ENCODE data around the gene CDK14. TPM values are rescaled to one million over a fixed set of nuclear protein-coding genes. Genes with fewer than 3 reads are reported as not detected.
"Not testable (repeated sequence)": the region's sequence is repeated elsewhere in the genome, so short reads cannot be mapped to it uniquely, and the experiment has no call there.

Gene CDK14
- total RNA-seq, 1 donor from 2014 or later: 131 TPM

DNA sequence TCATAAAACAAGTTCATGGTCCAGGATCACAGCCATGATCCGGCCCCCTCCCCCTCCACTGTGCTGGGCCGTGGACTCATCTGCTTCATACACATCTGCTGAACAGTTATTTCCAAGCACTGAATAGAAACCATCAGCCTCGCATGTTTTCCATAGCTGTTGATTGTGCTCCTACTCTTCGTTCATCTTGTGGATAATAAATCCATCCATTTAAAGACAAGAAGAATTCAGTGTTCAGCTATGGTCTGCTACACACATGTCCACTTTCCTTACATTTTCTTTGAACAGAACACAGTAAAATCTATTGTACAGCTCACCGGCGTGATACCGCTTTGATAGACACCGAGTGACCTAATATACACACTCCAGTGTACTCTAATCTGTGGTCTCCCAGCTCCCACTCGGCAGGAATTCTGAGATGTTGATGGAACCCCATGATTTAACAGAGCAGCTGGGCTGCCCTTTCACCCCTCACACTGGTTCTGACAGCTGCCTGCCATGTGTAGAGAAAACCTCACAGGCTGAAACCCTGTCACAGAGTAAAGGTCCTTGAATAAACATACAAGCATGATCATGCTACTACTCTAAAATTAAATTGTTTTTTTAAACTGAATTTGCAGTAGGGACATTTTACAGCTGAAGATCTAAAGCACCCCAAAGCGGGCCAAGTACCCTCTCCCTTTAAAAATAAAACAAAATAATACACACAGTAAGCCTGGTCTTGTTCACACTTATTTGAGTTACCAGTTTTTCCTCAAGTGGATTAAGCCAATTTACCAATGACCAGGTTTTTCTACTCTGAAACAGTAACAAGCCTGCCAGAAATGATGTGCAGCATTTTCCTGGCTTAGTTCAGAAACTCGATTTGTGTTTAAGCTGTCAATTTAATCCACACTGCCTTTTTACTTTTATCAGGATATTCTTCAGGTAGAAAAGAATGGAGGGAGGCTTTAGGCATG, 573.0 kb downstream of the CDK14 start:
- H3K27ac Mint-ChIP-seq (ENCODE audit: unreplicated experiment): peak overlapping the region; percentile 89
- peaks cover 11% of the 10 kb centered on the region for H3K36me3 Mint-ChIP-seq (ENCODE audit: unreplicated experiment)
- no peaks in the 10 kb centered on the region for H3K27me3 Mint-ChIP-seq (ENCODE audit: unreplicated experiment)
- H3K4me1 Mint-ChIP-seq (ENCODE audit: unreplicated experiment): peaks cover 41% of the 10 kb centered on the region
- peak overlapping the region; percentile 8 for H3K4me3 Mint-ChIP-seq (ENCODE audit: unreplicated experiment)
- TF ChIP-seq CTCF (IDR thresholded peaks at IDR 0.05): no peak
- DNase-seq (ENCODE audit: extremely low spot score, unreplicated experiment): no peak
- H3K9me3 Mint-ChIP-seq (ENCODE audit: unreplicated experiment): no peaks in the 10 kb centered on the region

GRCh38 chr7:91169830-91170191, 573.7 kb downstream of the CDK14 start:
- H3K4me1 Mint-ChIP-seq (ENCODE audit: unreplicated experiment): peaks cover 35% of the 10 kb centered on the region
- H3K9me3 Mint-ChIP-seq (ENCODE audit: unreplicated experiment): no peaks in the 10 kb centered on the region
- H3K36me3 Mint-ChIP-seq (ENCODE audit: unreplicated experiment): peaks cover 11% of the 10 kb centered on the region
- no peak overlapping the region for H3K4me3 Mint-ChIP-seq (ENCODE audit: unreplicated experiment)
- TF ChIP-seq CTCF (IDR thresholded peaks at IDR 0.05): no peak
- H3K27me3 Mint-ChIP-seq (ENCODE audit: unreplicated experiment): no peaks in the 10 kb centered on the region
- DNase-seq (ENCODE audit: extremely low spot score, unreplicated experiment): no peak
- H3K27ac Mint-ChIP-seq (ENCODE audit: unreplicated experiment): peak overlapping the region; percentile 89

DNA sequence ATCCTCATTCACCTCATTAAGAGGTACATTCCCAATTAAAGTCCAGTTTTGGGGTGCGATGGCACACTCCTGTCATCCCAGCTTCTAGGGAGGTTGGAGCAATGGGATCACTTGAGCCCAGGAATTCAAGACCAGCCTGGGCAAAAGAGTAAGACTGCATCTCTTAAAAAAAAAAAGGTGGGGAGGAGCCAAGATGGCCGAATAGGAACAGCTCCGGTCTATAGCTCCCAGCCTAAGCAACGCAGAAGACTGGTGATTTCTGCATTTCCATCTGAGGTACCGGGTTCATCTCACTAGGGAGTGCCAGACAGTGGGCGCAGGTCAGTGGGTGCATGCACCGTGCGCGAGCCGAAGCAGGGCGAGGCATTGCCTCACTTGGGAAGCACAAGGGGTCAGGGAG, 577.1 kb downstream of the CDK14 start:
- not testable (repeated sequence) for H3K27ac Mint-ChIP-seq (ENCODE audit: unreplicated experiment); H3K27me3 Mint-ChIP-seq (ENCODE audit: unreplicated experiment); DNase-seq (ENCODE audit: extremely low spot score, unreplicated experiment); H3K36me3 Mint-ChIP-seq (ENCODE audit: unreplicated experiment); H3K9me3 Mint-ChIP-seq (ENCODE audit: unreplicated experiment); H3K4me3 Mint-ChIP-seq (ENCODE audit: unreplicated experiment)
- H3K4me1 Mint-ChIP-seq (ENCODE audit: unreplicated experiment): peaks cover 19% of the 10 kb centered on the region

DNA sequence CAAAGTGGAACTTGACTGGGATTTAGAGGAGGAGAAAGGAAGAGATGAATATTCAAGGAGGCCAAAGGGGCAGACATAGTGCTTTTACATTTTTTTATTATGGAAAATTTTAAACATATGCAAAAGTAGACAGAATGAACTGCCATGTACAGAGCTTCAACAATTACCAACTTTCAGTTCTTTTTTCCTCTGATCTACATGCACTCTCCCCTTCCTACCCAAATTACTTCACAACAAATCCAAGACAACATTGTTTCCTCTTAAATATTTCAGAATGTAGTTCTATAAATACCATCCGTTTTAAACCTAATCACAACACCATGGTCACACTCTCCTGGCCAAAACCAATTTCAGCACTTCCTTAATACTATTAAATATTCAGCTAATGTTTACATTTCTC, 584.6 kb downstream of the CDK14 start:
- Mint-ChIP-seq H3K9me3 (ENCODE audit: unreplicated experiment) (peaks cover 9% of the 10 kb centered on the region), H3K27ac (ENCODE audit: unreplicated experiment) (peak overlapping the region; percentile 54), H3K4me1 (ENCODE audit: unreplicated experiment) (peaks cover 35% of the 10 kb centered on the region), H3K27me3 (ENCODE audit: unreplicated experiment) (no peaks in the 10 kb centered on the region), H3K4me3 (ENCODE audit: unreplicated experiment) (no peak overlapping the region), H3K36me3 (ENCODE audit: unreplicated experiment) (peaks cover 8% of the 10 kb centered on the region)
- TF ChIP-seq CTCF (IDR thresholded peaks at IDR 0.05): no peak
- no peak for DNase-seq (ENCODE audit: extremely low spot score, unreplicated experiment)

- Mint-ChIP-seq H3K27me3 (ENCODE audit: unreplicated experiment) (no peaks in the 10 kb centered on the region), H3K27ac (ENCODE audit: unreplicated experiment) (no peak overlapping the region), H3K9me3 (ENCODE audit: unreplicated experiment) (peaks cover 14% of the 10 kb centered on the region), H3K4me1 (ENCODE audit: unreplicated experiment) (peaks cover 35% of the 10 kb centered on the region), H3K36me3 (ENCODE audit: unreplicated experiment) (peaks cover 8% of the 10 kb centered on the region), H3K4me3 (ENCODE audit: unreplicated experiment) (no peak overlapping the region)
- no peak for DNase-seq (ENCODE audit: extremely low spot score, unreplicated experiment)
- TF ChIP-seq CTCF (IDR thresholded peaks at IDR 0.05): no peak
These were observed 585.8 kb downstream of the CDK14 start for GRCh38 chr7:91181949-91182348.

Measured in osteocyte (in vitro differentiated cells).